HepG2 (cell line): Measurements from ENCODE around the gene TMEM39B. TPM values are rescaled to one million over a fixed set of nuclear protein-coding genes. Genes with fewer than 3 reads are reported as not detected.

Source experiments
- ATAC-seq: fragments of 200-7000 bp; cut with Tn5 transposase; 3 replicates; pipeline ENCODE4 v1.9.1; 2020; ENCODE audit warnings: mild to moderate bottlenecking, moderate library complexity
- BruUV-seq: library from RNA; stranded (reverse); fragments of 400-500 nt; replicated peaks from 2 replicates; lab custom pipeline; 2021; lab: Mats Ljungman, UMichigan
- CTCF ChIA-PET: fragments of 300-600 bp; formaldehyde crosslinking; extraction: SDS; loops from one replicate; lab custom pipeline; 2021; ENCODE audit warnings: low total read pairs, inconsistent platforms, low intra/inter-chr PET ratio; lab: Yijun Ruan, JAX
- POLR2A ChIA-PET: fragments of 350-600 bp; sonication (Branson Sonifier 250); formaldehyde crosslinking; loops from one replicate; lab custom pipeline; 2020; ENCODE audit warnings: antibody characterized with exemption, inconsistent platforms; lab: Yijun Ruan, JAX
- DNase-seq: peaks from one replicate; pipeline ENCODE4 v3.0.0-alpha.2; 2015; ENCODE audit warnings: low spot score
- FAIRE-seq: peaks from 3 replicates; lab custom pipeline; 2011; peaks lifted over from hg19 to GRCh38; lab: Jason Lieb, UNC
- H2AFZ ChIP-seq: one replicate; pipeline ENCODE4 v1.6.1; 2011; ENCODE audit warnings: low read length, inconsistent platforms
- H3K27ac ChIP-seq: fragments of 300-600 bp; 3 replicates; pipeline ENCODE4 v1.8.0; 2011; ENCODE audit warnings: mixed run types, mild to moderate bottlenecking, mixed read lengths, low read length, inconsistent platforms; ENCODE audit not compliant: insufficient read depth; ENCODE audit errors: extremely low read length
- H3K27me3 ChIP-seq, 2 experiments: fragments of 200-600 bp in 1 of 2; 2 replicates in 1 of 2; 3 replicates in 1 of 2; pipeline versions ENCODE4 v1.6.0 to v1.8.0; 2011; ENCODE audit warnings: low read length in 2 of 2, mild to moderate bottlenecking in 2 of 2, moderate library complexity in 2 of 2, inconsistent platforms in 1 of 2; ENCODE audit not compliant: insufficient read depth in 2 of 2, control insufficient read depth in 1 of 2
- H3K36me3 ChIP-seq, 2 experiments: fragments of 200-600 bp in 1 of 2; replicated peaks in 1 of 2; 2 replicates in 1 of 2; 3 replicates in 1 of 2; pipeline versions ENCODE4 v1.5.1 to v1.8.0; 2011; ENCODE audit warnings: low read length in 2 of 2, inconsistent platforms in 1 of 2; ENCODE audit not compliant: insufficient read depth in 2 of 2, control insufficient read depth in 1 of 2
- H3K4me1 ChIP-seq: 2 replicates; pipeline ENCODE4 v1.5.1; 2012; ENCODE audit warnings: low read length, inconsistent platforms; ENCODE audit not compliant: insufficient read depth
- H3K4me2 ChIP-seq: 2 replicates; pipeline ENCODE4 v1.6.0; 2011; ENCODE audit warnings: low read depth, low read length, inconsistent platforms
- H3K4me3 ChIP-seq, 3 experiments: fragments of 200-600 bp in 1 of 3; sonication (generic), shearing (Covaris generic) in 1 of 3; replicated peaks in 1 of 3; 2 replicates each; pipeline ENCODE4 v1.5.1; 2011 to 2016; ENCODE audit warnings: low read length in 3 of 3, inconsistent platforms in 2 of 3, low read depth in 2 of 3, mild to moderate bottlenecking in 2 of 3, control low read depth in 1 of 3, mixed read lengths in 1 of 3; ENCODE audit not compliant: insufficient read depth in 1 of 3
- H3K79me2 ChIP-seq: one replicate; pipeline ENCODE4 v1.6.1; 2011; ENCODE audit warnings: low read length, inconsistent platforms; ENCODE audit not compliant: insufficient read depth
- H3K9ac ChIP-seq: 2 replicates; pipeline ENCODE4 v1.6.0; 2011; ENCODE audit warnings: mild to moderate bottlenecking, low read depth, low read length, inconsistent platforms; ENCODE audit not compliant: insufficient read depth
- H3K9me3 ChIP-seq: 2 replicates; pipeline ENCODE4 v1.5.1; 2012; ENCODE audit warnings: mild to moderate bottlenecking, low read length
- H4K20me1 ChIP-seq: 2 replicates; pipeline ENCODE4 v1.6.0; 2011; ENCODE audit warnings: inconsistent platforms, mild to moderate bottlenecking, low read length, moderate library complexity; ENCODE audit not compliant: insufficient read depth
- ATF7 ChIP-seq, 2 experiments: fragments of 450-650 bp in 1 of 2; sonication (generic) in 1 of 2; formaldehyde crosslinking in 1 of 2; IDR thresholded peaks; 2 replicates each; pipeline versions ENCODE4 v1.4.0 to v1.6.1; 2016 to 2020; ENCODE audit warnings: antibody characterized with exemption in 1 of 2, mild to moderate bottlenecking in 1 of 2, missing genetic modification reagents in 1 of 2
- MTF1 ChIP-seq: sonication (generic); formaldehyde crosslinking; IDR thresholded peaks from 2 replicates; pipeline ENCODE4 v1.5.0; 2020; ENCODE audit warnings: missing genetic modification reagents
- TBL1XR1 ChIP-seq: fragments of 150-350 bp; IDR thresholded peaks from 2 replicates; pipeline ENCODE4 v1.6.1; 2014; ENCODE audit warnings: borderline replicate concordance, low read length; ENCODE audit not compliant: partially characterized antibody
- in situ Hi-C: cut with HindIII; loops from 2 replicates; pipeline ENCODE4 v1.10.0; 2017; ENCODE audit warnings: low pct_unique_long_range_greater_than_20kb; ENCODE audit not compliant: extremely low pct_ligation_motif_present
- intact Hi-C: fragments of 100-400 bp; cut with micrococcal nuclease; formaldehyde crosslinking; loops from one replicate; pipeline ENCODE4 v1.10.0; 2022; ENCODE audit not compliant: unreplicated experiment
- polyA plus RNA-seq, 8 experiments: library from polyadenylated mRNA; depleted of rRNA in 3 of 8; stranded (reverse) in 7 of 8; unstranded in 1 of 8; fragments of >200 nt; fragmentation: Illumina TruSeq in 4 of 8; extraction: Trizol in 4 of 8; gene quantifications; 2 replicates each; pipeline versions ENCODE4 v1.2.1 to v1.2.3, GENCODE V29; 2011 to 2016; ENCODE audit warnings: low read depth in 4 of 8, missing spikeins in 1 of 8, mixed read lengths in 1 of 8; ENCODE audit not compliant: insufficient read depth in 1 of 8
- total RNA-seq, 5 experiments: library from RNA; depleted of rRNA; stranded (reverse); fragments of >200 nt; fragmentation: Illumina TruSeq; extraction: Trizol; gene quantifications; 2 replicates each; pipeline ENCODE4 v1.2.3, GENCODE V29; 2016; ENCODE audit warnings: low read depth in 1 of 5
- TF ChIP-seq, protein P1 (sequence below): fragments of 450-650 bp; IDR thresholded peaks from 2 replicates; pipeline ENCODE4 v1.6.1; 2017; ENCODE audit warnings: mild to moderate bottlenecking
- TF ChIP-seq, protein P2 (sequence below): sonication (generic); formaldehyde crosslinking; IDR thresholded peaks from 2 replicates; pipeline ENCODE4 v1.4.0; 2020; ENCODE audit warnings: missing genetic modification reagents

The TMEM39B gene
- total and polyA plus RNA-seq, 2 of the 13 experiments (the other 11 are each of a cell fraction or from before 2014, with no cell fraction given): 4.9 to 10.4 TPM

DNA sequence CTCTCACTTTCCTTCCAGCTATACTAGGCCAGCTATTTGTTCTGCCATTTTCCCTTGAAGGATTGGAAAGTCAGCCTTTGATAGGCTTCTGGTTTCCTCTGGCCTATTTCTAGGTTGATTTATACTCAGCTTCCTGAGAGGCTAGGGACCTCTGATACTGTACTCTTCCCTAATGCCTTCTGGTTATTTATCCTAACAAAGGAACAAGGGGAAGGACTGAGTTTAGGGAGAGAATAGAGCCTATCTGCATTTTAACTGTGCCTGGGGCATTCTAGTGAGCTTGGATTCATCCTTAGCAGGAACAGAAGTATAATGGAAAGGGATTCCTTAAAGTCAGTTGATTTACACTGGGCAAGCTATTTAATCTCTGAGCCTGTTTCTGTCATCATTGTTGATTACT lies 11.8 kb upstream of the TMEM39B start:
- no peak for FAIRE-seq
- CTCF ChIA-PET: no interaction called here
- DNase-seq: no peak
- Histone ChIP-seq H4K20me1 (no peaks in the 10 kb centered on the region), H3K36me3 (peaks cover 11 to 45% of the 10 kb centered on the region in 2 experiments), H3K9ac (no peak overlapping the region), H3K4me2 (no peak overlapping the region), H2AFZ (no peak overlapping the region), H3K4me3 (no peak overlapping the region), H3K27me3 (no peaks in the 10 kb centered on the region), H3K4me1 (peaks cover 5% of the 10 kb centered on the region; the same call in 1 of the 2 replicates), H3K79me2 (no peaks in the 10 kb centered on the region), H3K27ac (no peak overlapping the region), H3K9me3 (no peaks in the 10 kb centered on the region)
- in situ Hi-C loops (no loop called here), intact Hi-C loops (no loop called here)
- no peak for ATAC-seq
- TF ChIP-seq, protein P1, sequence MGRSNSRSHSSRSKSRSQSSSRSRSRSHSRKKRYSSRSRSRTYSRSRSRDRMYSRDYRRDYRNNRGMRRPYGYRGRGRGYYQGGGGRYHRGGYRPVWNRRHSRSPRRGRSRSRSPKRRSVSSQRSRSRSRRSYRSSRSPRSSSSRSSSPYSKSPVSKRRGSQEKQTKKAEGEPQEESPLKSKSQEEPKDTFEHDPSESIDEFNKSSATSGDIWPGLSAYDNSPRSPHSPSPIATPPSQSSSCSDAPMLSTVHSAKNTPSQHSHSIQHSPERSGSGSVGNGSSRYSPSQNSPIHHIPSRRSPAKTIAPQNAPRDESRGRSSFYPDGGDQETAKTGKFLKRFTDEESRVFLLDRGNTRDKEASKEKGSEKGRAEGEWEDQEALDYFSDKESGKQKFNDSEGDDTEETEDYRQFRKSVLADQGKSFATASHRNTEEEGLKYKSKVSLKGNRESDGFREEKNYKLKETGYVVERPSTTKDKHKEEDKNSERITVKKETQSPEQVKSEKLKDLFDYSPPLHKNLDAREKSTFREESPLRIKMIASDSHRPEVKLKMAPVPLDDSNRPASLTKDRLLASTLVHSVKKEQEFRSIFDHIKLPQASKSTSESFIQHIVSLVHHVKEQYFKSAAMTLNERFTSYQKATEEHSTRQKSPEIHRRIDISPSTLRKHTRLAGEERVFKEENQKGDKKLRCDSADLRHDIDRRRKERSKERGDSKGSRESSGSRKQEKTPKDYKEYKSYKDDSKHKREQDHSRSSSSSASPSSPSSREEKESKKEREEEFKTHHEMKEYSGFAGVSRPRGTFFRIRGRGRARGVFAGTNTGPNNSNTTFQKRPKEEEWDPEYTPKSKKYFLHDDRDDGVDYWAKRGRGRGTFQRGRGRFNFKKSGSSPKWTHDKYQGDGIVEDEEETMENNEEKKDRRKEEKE: no peak
- no peak for TF ChIP-seq MTF1
- no peak for TF ChIP-seq TBL1XR1
- TF ChIP-seq, protein P2, sequence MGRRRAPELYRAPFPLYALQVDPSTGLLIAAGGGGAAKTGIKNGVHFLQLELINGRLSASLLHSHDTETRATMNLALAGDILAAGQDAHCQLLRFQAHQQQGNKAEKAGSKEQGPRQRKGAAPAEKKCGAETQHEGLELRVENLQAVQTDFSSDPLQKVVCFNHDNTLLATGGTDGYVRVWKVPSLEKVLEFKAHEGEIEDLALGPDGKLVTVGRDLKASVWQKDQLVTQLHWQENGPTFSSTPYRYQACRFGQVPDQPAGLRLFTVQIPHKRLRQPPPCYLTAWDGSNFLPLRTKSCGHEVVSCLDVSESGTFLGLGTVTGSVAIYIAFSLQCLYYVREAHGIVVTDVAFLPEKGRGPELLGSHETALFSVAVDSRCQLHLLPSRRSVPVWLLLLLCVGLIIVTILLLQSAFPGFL (CRISPR knock-in tag): no peak
- no peak for TF ChIP-seq ATF7 (IDR thresholded peaks at IDR 0.05)
- TF ChIP-seq ATF7 (CRISPR knock-in tag; IDR thresholded peaks at IDR 0.05): no peak
- POLR2A ChIA-PET: interaction anchor here (4.4 kb wide), 1 partner anchor 12 kb away, joined by 25 read pairs; the partner anchor contains the start of gene TMEM39B
- no TSS peak for BruUV-seq
